Nephron progenitor cell (in vitro differentiated cells): ENCODE measurements around the gene SLC23A3.
A peak's percentile ranks its signal among the peaks of the same experiment; 100 is the strongest.

Experiments
- DNase-seq: peaks from one replicate; pipeline ENCODE4 v3.0.0; 2021
- H3K27ac Mint-ChIP-seq: 2 replicates; pipeline ENCODE4 v1.8.0; 2021; ENCODE audit warnings: mild to moderate bottlenecking, moderate library complexity, mixed read lengths
- H3K27me3 Mint-ChIP-seq: 2 replicates; pipeline ENCODE4 v1.8.0; 2021; ENCODE audit warnings: mild to moderate bottlenecking, low read depth, mixed read lengths; ENCODE audit not compliant: poor library complexity
- H3K36me3 Mint-ChIP-seq: 2 replicates; pipeline ENCODE4 v1.8.0; 2021; ENCODE audit warnings: low read depth, mixed read lengths
- H3K4me1 Mint-ChIP-seq: 2 replicates; pipeline ENCODE4 v1.8.0; 2021; ENCODE audit warnings: mixed read lengths
- H3K4me3 Mint-ChIP-seq: 2 replicates; pipeline ENCODE4 v1.8.0; 2021; ENCODE audit warnings: mild to moderate bottlenecking, moderate library complexity, mixed read lengths
- H3K9me3 Mint-ChIP-seq: 2 replicates; pipeline ENCODE4 v1.8.0; 2021; ENCODE audit warnings: mild to moderate bottlenecking, moderate library complexity, mixed read lengths
- TF ChIP-seq, protein P1 (sequence below): fragments of 200-600 bp; sonication (generic); IDR thresholded peaks from 2 replicates; pipeline ENCODE4 v1.5.0; 2021; ENCODE audit warnings: antibody characterized with exemption

Gene SLC23A3

DNA sequence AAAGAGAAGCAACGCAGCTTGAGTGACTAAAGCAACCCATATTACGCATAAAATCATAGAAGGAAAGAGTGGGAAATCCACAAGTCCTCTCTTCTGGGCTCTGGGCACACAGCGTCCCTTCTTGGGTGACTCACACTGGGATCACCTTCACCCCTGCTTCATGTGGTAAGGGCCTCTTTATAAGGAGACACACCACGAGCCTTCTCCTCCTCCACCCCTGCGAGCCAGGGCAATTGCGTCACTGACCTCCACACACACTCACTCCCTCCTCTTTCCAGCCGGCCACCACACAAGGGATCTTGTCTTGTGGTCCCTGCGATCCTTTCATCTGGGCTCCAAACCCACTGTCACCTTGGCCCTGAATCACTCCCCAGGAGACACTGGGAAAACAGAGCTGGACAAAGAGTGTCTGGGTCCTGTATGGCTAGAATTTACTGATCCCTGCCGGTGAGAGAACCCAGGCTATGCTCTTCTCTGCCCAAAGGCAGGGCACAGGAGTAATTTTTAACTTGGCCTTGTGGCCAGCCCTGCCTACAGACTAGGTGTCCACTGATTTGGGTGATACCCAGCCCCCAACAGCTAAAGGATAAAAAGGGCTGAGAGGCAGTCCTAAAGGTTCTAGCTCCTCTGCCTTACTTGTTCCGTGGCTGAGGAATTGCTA is 44.5 kb downstream of the SLC23A3 start:
- H3K27me3 Mint-ChIP-seq, result peaks cover 11% of the 10 kb centered on the region
- H3K9me3 Mint-ChIP-seq, result no peaks in the 10 kb centered on the region
- H3K4me3 Mint-ChIP-seq, result no peak overlapping the region
- DNase-seq, result no peak
- no peaks in the 10 kb centered on the region for H3K36me3 Mint-ChIP-seq
- TF ChIP-seq, protein P1, sequence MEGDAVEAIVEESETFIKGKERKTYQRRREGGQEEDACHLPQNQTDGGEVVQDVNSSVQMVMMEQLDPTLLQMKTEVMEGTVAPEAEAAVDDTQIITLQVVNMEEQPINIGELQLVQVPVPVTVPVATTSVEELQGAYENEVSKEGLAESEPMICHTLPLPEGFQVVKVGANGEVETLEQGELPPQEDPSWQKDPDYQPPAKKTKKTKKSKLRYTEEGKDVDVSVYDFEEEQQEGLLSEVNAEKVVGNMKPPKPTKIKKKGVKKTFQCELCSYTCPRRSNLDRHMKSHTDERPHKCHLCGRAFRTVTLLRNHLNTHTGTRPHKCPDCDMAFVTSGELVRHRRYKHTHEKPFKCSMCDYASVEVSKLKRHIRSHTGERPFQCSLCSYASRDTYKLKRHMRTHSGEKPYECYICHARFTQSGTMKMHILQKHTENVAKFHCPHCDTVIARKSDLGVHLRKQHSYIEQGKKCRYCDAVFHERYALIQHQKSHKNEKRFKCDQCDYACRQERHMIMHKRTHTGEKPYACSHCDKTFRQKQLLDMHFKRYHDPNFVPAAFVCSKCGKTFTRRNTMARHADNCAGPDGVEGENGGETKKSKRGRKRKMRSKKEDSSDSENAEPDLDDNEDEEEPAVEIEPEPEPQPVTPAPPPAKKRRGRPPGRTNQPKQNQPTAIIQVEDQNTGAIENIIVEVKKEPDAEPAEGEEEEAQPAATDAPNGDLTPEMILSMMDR, result no peak
- H3K4me1 Mint-ChIP-seq, result peaks cover 5% of the 10 kb centered on the region
- H3K27ac Mint-ChIP-seq, result no peak overlapping the region

DNA sequence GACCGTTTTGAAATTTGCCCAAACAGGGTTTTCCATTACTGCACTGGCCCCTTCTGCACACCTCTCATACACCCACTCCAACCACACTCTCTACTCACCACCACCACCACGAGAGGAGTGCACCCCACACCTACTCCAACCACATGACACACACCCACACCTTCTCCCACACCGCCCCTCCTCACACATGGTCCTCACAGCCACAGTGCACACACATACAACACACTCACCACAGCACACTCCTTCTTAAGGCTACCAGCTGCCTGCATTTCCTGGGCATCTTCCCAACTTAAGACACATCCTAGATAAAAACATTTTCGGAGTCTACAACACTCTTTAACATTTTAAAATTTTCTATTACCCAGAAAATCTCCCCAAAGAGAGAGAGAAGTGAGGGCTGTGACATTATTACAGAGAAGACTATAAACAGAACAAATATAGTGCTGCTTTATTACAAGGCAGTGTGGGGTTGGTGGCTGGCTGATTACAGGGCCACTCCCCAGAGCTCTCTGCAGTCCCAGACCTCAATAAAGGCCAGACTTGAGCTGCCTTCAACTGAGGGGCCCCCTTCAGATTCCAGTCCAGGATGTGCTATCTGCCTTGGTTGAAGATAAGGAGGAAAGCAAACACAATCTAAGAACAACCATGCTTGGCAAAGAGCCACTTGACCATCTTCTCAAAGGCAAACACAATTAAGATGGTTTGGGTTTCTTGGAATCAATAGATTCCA is 45.3 kb downstream of the SLC23A3 start:
- H3K27ac Mint-ChIP-seq, result peak overlapping the region; percentile 5
- peaks cover 6% of the 10 kb centered on the region for H3K4me1 Mint-ChIP-seq
- no peaks in the 10 kb centered on the region for H3K36me3 Mint-ChIP-seq
- TF ChIP-seq, protein P1, result no peak
- no peaks in the 10 kb centered on the region for H3K9me3 Mint-ChIP-seq
- no peak overlapping the region for H3K4me3 Mint-ChIP-seq
- no peak for DNase-seq
- peaks cover 16% of the 10 kb centered on the region for H3K27me3 Mint-ChIP-seq

DNA sequence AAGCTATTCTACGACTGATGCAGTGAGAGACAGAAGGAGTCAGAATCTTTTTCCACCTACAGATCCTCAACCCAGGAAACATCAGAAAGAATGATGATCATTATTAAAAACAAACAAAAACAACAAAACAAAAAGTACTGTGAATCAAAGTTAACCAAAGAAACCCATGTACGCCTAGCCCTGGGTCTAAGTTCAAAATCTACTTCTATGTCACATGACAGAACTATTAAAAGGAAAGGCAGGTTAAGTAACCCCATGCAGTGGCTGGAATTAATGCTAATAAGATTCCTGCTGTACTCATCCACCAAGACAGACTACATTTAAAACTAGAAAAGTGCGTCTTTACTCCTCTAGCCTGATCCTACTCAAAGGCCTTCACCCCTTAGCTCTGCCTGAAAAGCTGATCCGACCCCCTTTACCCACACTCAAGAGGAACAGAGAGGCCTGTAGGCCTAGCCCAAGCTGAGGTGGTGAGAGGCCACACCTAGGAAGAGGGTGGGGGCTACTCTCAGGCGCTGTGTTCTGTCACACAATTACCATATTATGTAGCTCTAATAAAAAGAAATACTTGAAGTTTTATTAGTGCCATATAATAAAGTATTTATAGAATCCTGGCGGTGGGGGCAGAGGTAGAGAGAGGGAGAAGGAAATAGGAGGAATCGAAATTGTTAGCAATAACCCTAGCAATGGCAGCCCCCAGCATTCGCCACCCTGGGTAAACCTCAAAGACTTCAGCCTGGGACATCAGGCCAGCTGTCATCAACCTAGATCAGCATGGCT is 46.3 kb downstream of the SLC23A3 start:
- TF ChIP-seq, protein P1, result no peak
- Mint-ChIP-seq H3K36me3 (no peaks in the 10 kb centered on the region), H3K4me3 (no peak overlapping the region), H3K27ac (no peak overlapping the region), H3K27me3 (peaks cover 17% of the 10 kb centered on the region), H3K4me1 (peaks cover 16% of the 10 kb centered on the region), H3K9me3 (no peaks in the 10 kb centered on the region)
- no peak for DNase-seq

DNA sequence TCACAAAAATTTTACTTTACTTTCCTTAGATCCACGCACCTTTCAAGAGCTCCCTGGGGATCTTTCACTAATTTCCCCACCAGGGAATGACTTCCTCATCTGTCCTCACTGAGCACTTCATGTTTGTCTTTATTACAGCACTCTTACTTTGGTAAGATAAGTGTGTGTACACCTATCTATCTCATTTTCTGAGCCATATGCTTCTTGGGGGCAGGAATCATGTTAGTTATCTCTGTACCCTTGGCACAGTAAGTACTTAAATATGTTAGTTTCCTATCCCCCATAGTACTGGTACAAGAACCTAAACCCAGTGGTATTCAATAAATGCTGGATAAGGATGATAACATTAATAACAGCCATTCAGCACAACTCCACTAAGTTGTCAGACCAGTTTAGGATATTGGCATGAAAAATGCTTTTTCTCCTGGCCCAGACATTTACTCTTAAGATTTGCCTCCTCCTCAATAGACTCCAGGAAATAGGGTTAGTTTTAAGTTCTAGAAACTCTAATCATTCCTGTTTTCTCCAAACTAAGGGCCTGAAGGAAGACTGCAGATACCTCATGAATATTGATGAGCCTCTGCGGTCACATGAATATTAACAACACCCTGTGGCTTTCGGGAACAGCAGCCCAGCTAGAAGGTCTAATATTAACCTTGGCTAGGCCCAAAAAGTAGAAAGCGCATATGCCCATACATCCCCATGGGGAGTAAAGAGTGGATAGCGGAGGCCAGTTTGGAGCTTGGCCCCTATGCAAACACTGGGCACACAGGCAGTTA is 47.4 kb downstream of the SLC23A3 start:
- TF ChIP-seq, protein P1, result no peak
- Mint-ChIP-seq H3K4me3 (no peak overlapping the region), H3K27me3 (peaks cover 17% of the 10 kb centered on the region), H3K4me1 (peaks cover 28% of the 10 kb centered on the region), H3K27ac (no peak overlapping the region), H3K9me3 (no peaks in the 10 kb centered on the region), H3K36me3 (no peaks in the 10 kb centered on the region)
- DNase-seq, result no peak

DNA sequence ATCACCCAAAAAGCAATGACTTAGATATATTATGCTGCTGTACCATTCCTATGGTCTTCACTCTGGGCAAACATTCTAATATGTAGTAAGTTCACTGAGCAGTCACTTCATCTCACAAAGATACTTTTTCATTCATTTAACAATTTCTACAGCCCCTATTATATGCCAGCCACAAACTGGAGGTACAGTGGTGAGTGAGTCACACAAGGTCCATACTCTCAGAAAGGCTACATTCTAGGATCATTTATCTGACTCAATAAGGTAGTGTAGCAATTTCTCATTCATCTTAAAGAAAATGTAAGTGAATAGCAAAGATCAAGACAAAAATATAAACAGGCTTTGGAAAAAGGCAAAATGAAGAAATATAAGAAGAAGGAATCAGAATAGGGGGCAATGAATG is 49.7 kb downstream of the SLC23A3 start:
- peaks cover 39% of the 10 kb centered on the region for H3K4me1 Mint-ChIP-seq
- peaks cover 14% of the 10 kb centered on the region for H3K27me3 Mint-ChIP-seq
- no peak overlapping the region for H3K27ac Mint-ChIP-seq
- H3K4me3 Mint-ChIP-seq, result no peak overlapping the region
- TF ChIP-seq, protein P1, result no peak
- no peak for DNase-seq
- H3K36me3 Mint-ChIP-seq, result no peaks in the 10 kb centered on the region
- no peaks in the 10 kb centered on the region for H3K9me3 Mint-ChIP-seq
